H9 (cell line): ENCODE data around the gene POLN. TPM values are rescaled to one million over a fixed set of nuclear protein-coding genes. Genes with fewer than 3 reads are reported as not detected.
"Not testable (repeated sequence)": the region's sequence is repeated elsewhere in the genome, so short reads cannot be mapped to it uniquely, and the experiment has no call there.

Experiments used
- DNase-seq: peaks from one replicate; pipeline ENCODE4 v3.0.0-alpha.2; 2017
- H2AFZ ChIP-seq: one replicate; pipeline ENCODE4 v1.6.1; 2013; ENCODE audit warnings: mild to moderate bottlenecking, low read length, control low read depth, moderate library complexity
- H2AK5ac ChIP-seq: 2 replicates; pipeline ENCODE4 v1.6.1; 2013; ENCODE audit warnings: low read length, control low read depth, mixed read lengths; ENCODE audit not compliant: insufficient read length
- H2BK120ac ChIP-seq: one replicate; pipeline ENCODE4 v1.6.1; 2013; ENCODE audit warnings: low read depth, mild to moderate bottlenecking, low read length, control low read depth, inconsistent platforms; ENCODE audit not compliant: poor library complexity, severe bottlenecking
- H2BK12ac ChIP-seq: 2 replicates; pipeline ENCODE4 v1.6.1; 2013; ENCODE audit warnings: low read length, control low read depth, mixed read lengths, low read depth; ENCODE audit not compliant: insufficient read length
- H2BK15ac ChIP-seq: 2 replicates; pipeline ENCODE4 v1.6.1; 2013; ENCODE audit warnings: low read depth, low read length, control low read depth
- H2BK20ac ChIP-seq: one replicate; pipeline ENCODE4 v1.6.1; 2013; ENCODE audit warnings: low read depth, mild to moderate bottlenecking, low read length, control low read depth, inconsistent platforms; ENCODE audit not compliant: poor library complexity, severe bottlenecking
- H2BK5ac ChIP-seq: 2 replicates; pipeline ENCODE4 v1.6.1; 2013; ENCODE audit warnings: low read length, control low read depth, mixed read lengths; ENCODE audit not compliant: insufficient read length
- H3K14ac ChIP-seq: 2 replicates; pipeline ENCODE4 v1.6.1; 2013; ENCODE audit warnings: low read length, control low read depth; ENCODE audit not compliant: insufficient read depth
- H3K18ac ChIP-seq: 2 replicates; pipeline ENCODE4 v1.6.1; 2013; ENCODE audit warnings: low read depth, mild to moderate bottlenecking, mixed read lengths, low read length, control low read depth; ENCODE audit not compliant: insufficient read length
- H3K23ac ChIP-seq: 2 replicates; pipeline ENCODE4 v1.6.1; 2013; ENCODE audit warnings: low read length, control low read depth, mixed read lengths, low read depth; ENCODE audit not compliant: insufficient read length
- H3K23me2 ChIP-seq: 2 replicates; pipeline ENCODE4 v1.6.1; 2013; ENCODE audit warnings: low read depth, mild to moderate bottlenecking, mixed read lengths, low read length, control low read depth; ENCODE audit not compliant: insufficient read length, poor library complexity, severe bottlenecking
- H3K27ac ChIP-seq: 2 replicates; pipeline ENCODE4 v1.5.1; 2013; ENCODE audit warnings: low read length, control low read depth, mixed read lengths, low read depth; ENCODE audit not compliant: insufficient read length
- H3K27me3 ChIP-seq: 2 replicates; pipeline ENCODE4 v1.6.1; 2013; ENCODE audit warnings: low read length, control low read depth, inconsistent platforms; ENCODE audit not compliant: insufficient read depth
- H3K4ac ChIP-seq: 2 replicates; pipeline ENCODE4 v1.6.1; 2013; ENCODE audit warnings: low read depth, mild to moderate bottlenecking, control low read depth, inconsistent platforms, low read length, moderate library complexity
- H3K4me1 ChIP-seq: 2 replicates; pipeline ENCODE4 v1.6.1; 2013; ENCODE audit warnings: low read length, control low read depth, inconsistent platforms; ENCODE audit not compliant: insufficient read depth
- H3K4me2 ChIP-seq: 2 replicates; pipeline ENCODE4 v1.6.1; 2013; ENCODE audit warnings: low read length, control low read depth, mixed read lengths; ENCODE audit not compliant: insufficient read length, insufficient read depth
- H3K56ac ChIP-seq: 2 replicates; pipeline ENCODE4 v1.6.1; 2013; ENCODE audit warnings: low read depth, mild to moderate bottlenecking, mixed read lengths, low read length, control low read depth; ENCODE audit not compliant: insufficient read length
- H3K79me1 ChIP-seq: 2 replicates; pipeline ENCODE4 v1.6.1; 2013; ENCODE audit warnings: low read depth, mild to moderate bottlenecking, moderate library complexity, low read length, control low read depth, inconsistent platforms; ENCODE audit not compliant: insufficient read depth, poor library complexity, severe bottlenecking
- H3K79me2 ChIP-seq: 2 replicates; pipeline ENCODE4 v1.6.1; 2013; ENCODE audit warnings: low read length, control low read depth, inconsistent platforms; ENCODE audit not compliant: insufficient read depth
- H3K9ac ChIP-seq: 2 replicates; pipeline ENCODE4 v1.6.1; 2013; ENCODE audit warnings: low read length, control low read depth, mixed read lengths; ENCODE audit not compliant: insufficient read length; ENCODE audit errors: extremely low read depth
- H3K9me3 ChIP-seq: one replicate; pipeline ENCODE4 v1.6.1; 2013; ENCODE audit warnings: low read depth, low read length, inconsistent platforms; ENCODE audit not compliant: control insufficient read depth
- H3T11ph ChIP-seq: one replicate; pipeline ENCODE4 v1.6.1; 2013; ENCODE audit warnings: mild to moderate bottlenecking, low read length, control low read depth, inconsistent platforms
- H4K20me1 ChIP-seq: one replicate; pipeline ENCODE4 v1.6.1; 2013; ENCODE audit not compliant: control insufficient read depth, insufficient read length, insufficient read depth
- H4K5ac ChIP-seq: 2 replicates; pipeline ENCODE4 v1.6.1; 2013; ENCODE audit warnings: low read depth, mild to moderate bottlenecking, mixed read lengths, low read length, control low read depth; ENCODE audit not compliant: insufficient read length
- H4K8ac ChIP-seq: replicated peaks from 2 replicates; pipeline ENCODE4 v1.6.1; 2013; ENCODE audit warnings: low read length, control low read depth, mixed read lengths, low read depth; ENCODE audit not compliant: insufficient read length
- H4K91ac ChIP-seq: 2 replicates; pipeline ENCODE4 v1.6.1; 2013; ENCODE audit warnings: low read depth, mild to moderate bottlenecking, moderate library complexity, mixed read lengths, low read length, control low read depth; ENCODE audit not compliant: insufficient read length
- H3K27ac Mint-ChIP-seq, 3 experiments: 2 replicates in 2 of 3; 3 replicates in 1 of 3; pipeline ENCODE4 v1.8.0; 2020 to 2021; ENCODE audit warnings: mixed read lengths in 3 of 3, mild to moderate bottlenecking in 1 of 3, moderate library complexity in 1 of 3
- H3K27me3 Mint-ChIP-seq: 2 replicates; pipeline ENCODE4 v1.8.0; 2021; ENCODE audit warnings: low read depth, mild to moderate bottlenecking, moderate library complexity, mixed read lengths
- H3K36me3 Mint-ChIP-seq, 3 experiments: 2 replicates in 2 of 3; 3 replicates in 1 of 3; pipeline ENCODE4 v1.8.0; 2020 to 2021; ENCODE audit warnings: low read depth in 3 of 3, mixed read lengths in 3 of 3; ENCODE audit not compliant: insufficient read depth in 1 of 3
- H3K4me1 Mint-ChIP-seq, 2 experiments: 2 replicates each; pipeline ENCODE4 v1.8.0; 2020; ENCODE audit warnings: mixed read lengths in 2 of 2
- H3K4me3 Mint-ChIP-seq, 2 experiments: 2 replicates in 1 of 2; 3 replicates in 1 of 2; pipeline ENCODE4 v1.8.0; 2020 to 2021; ENCODE audit warnings: mild to moderate bottlenecking in 2 of 2, mixed read lengths in 2 of 2, moderate library complexity in 1 of 2
- H3K9me3 Mint-ChIP-seq, 2 experiments: 2 replicates in 1 of 2; 3 replicates in 1 of 2; pipeline ENCODE4 v1.8.0; 2020; ENCODE audit warnings: mild to moderate bottlenecking in 2 of 2, mixed read lengths in 2 of 2, moderate library complexity in 1 of 2
- WGBS: extraction: QIAGEN DNeasy Blood & Tissue Kit; methylation state at CpG from one replicate; pipeline ENCODE4 v1.1.7; 2013; ENCODE audit warnings: missing lambda C conversion rate, low lambda C conversion rate, mixed read lengths; ENCODE audit not compliant: insufficient read length; ENCODE audit errors: extremely low coverage; 5-methylcytosine and 5-hydroxymethylcytosine counted together
- total RNA-seq: library from RNA; stranded (reverse); gene quantifications from 2 replicates; pipeline ENCODE4 v1.2.1, GENCODE V29; 2021

Gene POLN
- total RNA-seq, 1 experiment from 2014 or later = 0.74 TPM

DNA sequence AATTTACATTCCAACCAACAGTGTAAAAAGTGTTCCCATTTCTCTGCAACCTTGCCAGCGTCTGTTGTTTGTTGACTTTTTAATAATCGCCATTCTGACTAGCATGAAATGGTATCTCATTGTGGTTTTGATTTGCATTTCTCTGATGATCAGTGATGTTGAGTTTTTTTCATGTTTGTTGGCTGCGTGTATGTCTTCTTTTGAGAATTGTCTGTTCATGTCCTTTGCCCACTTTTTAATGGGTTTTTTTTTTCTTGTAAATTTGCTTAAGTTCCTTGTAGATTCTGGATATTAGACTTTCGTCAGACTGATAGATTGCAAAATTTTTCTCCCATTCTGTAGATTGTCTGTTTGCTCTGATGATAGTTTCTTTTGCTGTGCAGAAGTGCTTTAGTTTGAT, 214.8 kb downstream of the POLN start:
- H3K23ac ChIP-seq, DNase-seq, H3K27ac ChIP-seq, H3K4ac ChIP-seq, H3K4me1 Mint-ChIP-seq, H4K91ac ChIP-seq, H3K79me1 ChIP-seq, H2BK5ac ChIP-seq, H2BK15ac ChIP-seq, H4K8ac ChIP-seq, H3K36me3 Mint-ChIP-seq, H2BK120ac ChIP-seq, H3K4me3 Mint-ChIP-seq, H3K18ac ChIP-seq, H2AFZ ChIP-seq, H3K27me3 ChIP-seq, H3K23me2 ChIP-seq, H3K14ac ChIP-seq, H2AK5ac ChIP-seq, H4K20me1 ChIP-seq, H3K4me1 ChIP-seq, H3K4me2 ChIP-seq, H3K56ac ChIP-seq, H3K9me3 ChIP-seq, H2BK20ac ChIP-seq, H3K9ac ChIP-seq, H4K5ac ChIP-seq, H2BK12ac ChIP-seq, H3K79me2 ChIP-seq, H3T11ph ChIP-seq, H3K27ac Mint-ChIP-seq: not testable (repeated sequence)
- Mint-ChIP-seq H3K9me3 (peaks cover 21 to 22% of the 10 kb centered on the region in 2 experiments), H3K27me3 (peaks cover 65% of the 10 kb centered on the region)
- WGBS = no CpG with 5 or more reads among the region's 4 CpGs
